Neural cell (in vitro differentiated cells): ENCODE measurements around the gene CUBN. TPM values are rescaled to one million over a fixed set of nuclear protein-coding genes. Genes with fewer than 3 reads are reported as not detected.

Source experiments
- H2AFZ ChIP-seq: fragments of 200-600, 300-800 bp; sonication (generic), shearing (Covaris generic); 2 replicates; pipeline ENCODE4 v1.6.0; 2014; ENCODE audit warnings: low read depth, mild to moderate bottlenecking, antibody characterized with exemption, low read length, moderate library complexity
- H3F3A ChIP-seq: fragments of 200-600 bp; shearing (Covaris generic); 2 replicates; pipeline ENCODE4 v1.6.1; 2016; ENCODE audit warnings: mild to moderate bottlenecking, moderate library complexity, mixed read lengths, antibody characterized with exemption, low read length; ENCODE audit not compliant: insufficient read depth, poor library complexity, severe bottlenecking
- H3K27ac ChIP-seq: fragments of 200-600, 300-800 bp; sonication (generic), shearing (Covaris generic); 2 replicates; pipeline ENCODE4 v1.5.1; 2014; ENCODE audit warnings: mild to moderate bottlenecking, low read length, moderate library complexity
- H3K27me3 ChIP-seq: fragments of 300-800, 200-600 bp; sonication (generic), shearing (Covaris generic); 2 replicates; pipeline ENCODE4 v1.6.0; 2014; ENCODE audit warnings: mild to moderate bottlenecking, low read depth, low read length, moderate library complexity; ENCODE audit not compliant: insufficient read depth
- H3K36me3 ChIP-seq: fragments of 300-800, 200-600 bp; sonication (generic), shearing (Covaris generic); 2 replicates; pipeline ENCODE4 v1.5.1; 2014; ENCODE audit warnings: mild to moderate bottlenecking, antibody characterized with exemption, low read length, moderate library complexity; ENCODE audit not compliant: insufficient read depth
- H3K4me2 ChIP-seq: fragments of 300-800, 200-600 bp; sonication (generic), shearing (Covaris generic); 2 replicates; pipeline ENCODE4 v1.6.0; 2014; ENCODE audit warnings: mild to moderate bottlenecking, low read length
- H3K4me3 ChIP-seq: fragments of 300-800, 200-600 bp; sonication (generic), shearing (Covaris generic); 2 replicates; pipeline ENCODE4 v1.5.1; 2014; ENCODE audit warnings: mild to moderate bottlenecking, low read length, moderate library complexity
- H3K79me2 ChIP-seq: fragments of 200-600 bp; shearing (Covaris generic); replicated peaks from 2 replicates; pipeline ENCODE4 v1.6.0; 2014; ENCODE audit warnings: mild to moderate bottlenecking, low read length, moderate library complexity; ENCODE audit not compliant: insufficient read depth
- H3K9ac ChIP-seq: fragments of 300-800, 200-600 bp; sonication (generic), shearing (Covaris generic); 2 replicates; pipeline ENCODE4 v1.6.1; 2016; ENCODE audit warnings: mild to moderate bottlenecking, low read length, mixed read lengths
- H3K9me2 ChIP-seq: fragments of 200-600 bp; shearing (Covaris generic); 2 replicates; pipeline ENCODE4 v1.6.1; 2016; ENCODE audit warnings: mild to moderate bottlenecking, low read length, mixed read lengths; ENCODE audit not compliant: insufficient read depth
- H3K9me3 ChIP-seq: fragments of 200-600, 300-800 bp; sonication (generic), shearing (Covaris generic); 2 replicates; pipeline ENCODE4 v1.6.1; 2016; ENCODE audit warnings: mild to moderate bottlenecking, mixed run types, low read length, moderate library complexity, mixed read lengths
- H4K20me1 ChIP-seq: fragments of 200-600 bp; shearing (Covaris generic); 2 replicates; pipeline ENCODE4 v1.6.1; 2016; ENCODE audit warnings: mild to moderate bottlenecking, mixed run types; ENCODE audit not compliant: insufficient read depth
- CTCF ChIP-seq: fragments of 450-650 bp; IDR thresholded peaks from 2 replicates; pipeline ENCODE4 v1.5.1; 2014; ENCODE audit warnings: antibody characterized with exemption, mild to moderate bottlenecking, moderate library complexity; ENCODE audit not compliant: poor library complexity, severe bottlenecking
- EP300 ChIP-seq: fragments of 450-650 bp; conservative IDR thresholded peaks from 2 replicates; pipeline ENCODE4 v1.6.1; 2014; ENCODE audit warnings: antibody characterized with exemption, mild to moderate bottlenecking, moderate library complexity; ENCODE audit not compliant: poor library complexity, severe bottlenecking
- EZH2 ChIP-seq: fragments of 200-600, 300-800 bp; shearing (Covaris generic), sonication (generic); IDR thresholded peaks from 2 replicates; pipeline ENCODE4 v1.6.1; 2014; ENCODE audit warnings: antibody characterized with exemption, low read length, borderline replicate concordance, mild to moderate bottlenecking; ENCODE audit not compliant: insufficient read depth, poor library complexity, severe bottlenecking
- MXI1 ChIP-seq: fragments of 450-650 bp; conservative IDR thresholded peaks from 2 replicates; pipeline ENCODE4 v1.6.1; 2014; ENCODE audit warnings: antibody characterized with exemption, mild to moderate bottlenecking; ENCODE audit not compliant: poor library complexity, severe bottlenecking
- POLR2AphosphoS5 ChIP-seq: IDR thresholded peaks from 2 replicates; pipeline ENCODE4 v1.6.1; 2012
- RAD21 ChIP-seq: fragments of 450-650 bp; conservative IDR thresholded peaks from 2 replicates; pipeline ENCODE4 v1.6.1; 2014; ENCODE audit warnings: antibody characterized with exemption, mild to moderate bottlenecking, moderate library complexity
- REST ChIP-seq: IDR thresholded peaks from 2 replicates; pipeline ENCODE4 v1.6.1; 2012; ENCODE audit warnings: borderline replicate concordance
- SMC3 ChIP-seq: fragments of 450-650 bp; conservative IDR thresholded peaks from 2 replicates; pipeline ENCODE4 v1.6.1; 2014; ENCODE audit warnings: antibody characterized with exemption, mild to moderate bottlenecking, moderate library complexity; ENCODE audit not compliant: poor library complexity
- TAF1 ChIP-seq: IDR thresholded peaks from 2 replicates; pipeline ENCODE4 v1.6.1; 2012; ENCODE audit warnings: low read depth
- polyA plus RNA-seq: library from polyadenylated mRNA; depleted of rRNA; stranded (reverse); fragments of >200 nt; gene quantifications from 2 replicates; pipeline ENCODE4 v1.2.3, GENCODE V29; 2014

CUBN gene
- polyA plus RNA-seq, 1 donor from 2014 or later, result 7.1 TPM

- no peak overlapping the region for H3K4me3 ChIP-seq
- no peak overlapping the region for H3K9ac ChIP-seq
- no peaks in the 10 kb centered on the region for H3K9me3 ChIP-seq
- H3F3A ChIP-seq, result no peaks in the 10 kb centered on the region
- H3K79me2 ChIP-seq, result no peaks in the 10 kb centered on the region
- no peak overlapping the region for H2AFZ ChIP-seq
- H3K27ac ChIP-seq, result no peak overlapping the region
- no peaks in the 10 kb centered on the region for H3K9me2 ChIP-seq
- no peaks in the 10 kb centered on the region for H4K20me1 ChIP-seq
- H3K4me2 ChIP-seq, result no peak overlapping the region
- no peaks in the 10 kb centered on the region for H3K27me3 ChIP-seq
- no peaks in the 10 kb centered on the region for H3K36me3 ChIP-seq
- TF ChIP-seq EZH2, result no peak
- TF ChIP-seq CTCF, result no peak
- no peak for TF ChIP-seq TAF1
- no peak for TF ChIP-seq POLR2AphosphoS5
- TF ChIP-seq MXI1, result no peak
- TF ChIP-seq SMC3, result no peak
- TF ChIP-seq RAD21, result no peak
- no peak for TF ChIP-seq REST
These were observed 129.8 kb downstream of the CUBN start for GRCh38 chr10:16999665-17000451.

- TF ChIP-seq RAD21, result no peak
- TF ChIP-seq POLR2AphosphoS5, result no peak
- no peak for TF ChIP-seq CTCF
- no peak for TF ChIP-seq EZH2
- TF ChIP-seq MXI1, result no peak
- TF ChIP-seq EP300, result no peak
- TF ChIP-seq SMC3, result no peak
- TF ChIP-seq TAF1, result no peak
- TF ChIP-seq REST, result no peak
- Histone ChIP-seq H3K9me3 (no peaks in the 10 kb centered on the region), H3K4me3 (no peak overlapping the region), H3K9me2 (no peaks in the 10 kb centered on the region), H4K20me1 (no peaks in the 10 kb centered on the region), H3K27me3 (no peaks in the 10 kb centered on the region), H3K79me2 (no peaks in the 10 kb centered on the region), H3K27ac (no peak overlapping the region), H2AFZ (no peak overlapping the region), H3F3A (no peaks in the 10 kb centered on the region), H3K36me3 (no peaks in the 10 kb centered on the region), H3K4me2 (no peak overlapping the region), H3K9ac (no peak overlapping the region)
These were observed 133.1 kb downstream of the CUBN start for GRCh38 chr10:16996530-16996964.
